NCI-H2081 treated with DMSO at 0.1 percent for 48 hours (cell line): Measurements from ENCODE around the gene PRDM15.

Source experiments
- DNase-seq: peaks from one replicate; lab custom pipeline; 2025; lab: John Stamatoyannopoulos, UW

PRDM15 gene

DNA sequence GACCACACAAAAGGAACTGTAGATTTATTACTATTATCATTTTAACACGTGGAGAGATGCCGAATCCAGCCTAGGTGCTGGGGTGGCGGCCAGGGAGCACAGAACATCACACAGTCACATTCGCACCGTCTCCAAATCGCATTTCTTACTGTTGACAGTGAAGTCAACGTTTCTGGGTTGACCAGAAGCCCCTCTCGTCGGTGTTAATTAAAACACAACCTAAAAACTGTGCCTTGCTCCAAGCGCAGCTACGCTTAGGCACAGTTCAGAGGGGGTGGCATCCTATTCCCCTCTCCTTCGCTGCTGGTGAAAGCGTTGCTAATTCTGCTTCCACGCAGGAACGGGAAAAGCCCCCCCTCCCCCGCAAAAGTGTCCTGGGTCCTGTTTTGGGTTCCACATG lies 116.4 kb downstream of the PRDM15 start:
- DNase-seq: no peak

DNA sequence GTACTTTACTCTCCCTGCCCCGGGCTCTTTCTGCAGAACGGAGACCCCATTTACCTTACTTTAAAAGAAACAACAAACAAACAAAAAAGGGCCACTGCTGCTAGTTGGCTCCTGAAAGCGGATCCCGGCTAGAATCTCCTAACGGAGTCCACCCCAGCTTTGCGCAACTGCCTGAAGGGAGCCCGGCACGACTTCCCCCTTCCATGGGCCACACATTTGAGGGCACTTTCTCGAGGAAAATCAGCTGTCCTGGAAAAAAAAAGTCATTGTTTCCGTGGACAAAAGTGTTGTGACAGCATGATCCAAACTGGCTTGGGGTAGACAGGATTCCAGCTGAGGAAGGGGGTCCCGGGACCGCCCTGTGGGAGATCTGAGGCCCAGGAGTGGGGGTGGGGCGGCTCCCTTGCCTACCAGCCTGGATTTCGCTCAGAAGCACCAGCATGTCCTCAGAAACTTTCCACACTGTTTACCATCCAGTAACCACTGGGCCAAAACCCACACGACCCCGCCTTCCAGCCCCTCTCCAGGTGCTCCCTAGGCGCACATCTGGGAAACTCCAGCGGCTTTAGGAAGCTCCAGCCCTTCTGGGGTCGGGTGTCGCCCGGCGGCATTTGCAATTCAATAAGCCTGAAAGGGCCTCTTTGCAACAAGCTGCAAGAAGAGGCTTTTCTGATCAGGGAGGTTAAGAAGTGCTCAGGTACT lies 117.1 kb downstream of the PRDM15 start:
- no peak for DNase-seq

DNA sequence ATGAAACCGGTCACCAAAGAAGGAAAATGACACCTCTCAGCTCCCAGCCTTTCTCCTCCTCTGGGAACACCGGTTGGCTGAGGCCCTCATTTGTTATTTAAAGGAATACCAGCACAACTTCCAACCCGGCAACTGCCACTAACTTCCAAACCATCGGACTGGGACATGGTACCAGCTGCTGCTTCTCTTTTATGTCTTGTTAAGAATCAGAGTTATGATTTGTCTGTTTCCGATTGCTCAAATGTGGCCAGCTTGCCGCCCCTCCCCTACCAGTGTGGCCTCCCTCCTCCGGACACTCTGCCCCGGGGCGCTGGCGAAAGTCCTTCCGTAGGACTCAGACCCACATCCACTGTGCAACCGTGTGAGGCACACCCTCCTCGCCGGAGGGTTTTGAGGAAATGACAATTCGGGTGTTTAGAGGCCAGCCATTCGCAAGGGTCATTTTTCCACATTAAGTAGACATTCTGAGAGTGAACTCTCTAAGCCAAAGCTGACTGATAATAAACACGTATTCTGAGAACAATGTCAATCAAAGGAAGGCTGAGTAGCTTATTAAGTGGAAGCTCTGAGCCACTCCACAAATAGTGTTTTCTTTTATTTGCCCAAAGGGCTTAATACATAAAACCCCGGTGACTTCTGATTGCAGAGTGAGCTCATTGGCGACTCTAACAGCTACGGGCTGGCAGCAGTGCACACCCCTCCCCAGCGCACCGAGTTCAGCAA lies 117.8 kb downstream of the PRDM15 start:
- no peak for DNase-seq

DNA sequence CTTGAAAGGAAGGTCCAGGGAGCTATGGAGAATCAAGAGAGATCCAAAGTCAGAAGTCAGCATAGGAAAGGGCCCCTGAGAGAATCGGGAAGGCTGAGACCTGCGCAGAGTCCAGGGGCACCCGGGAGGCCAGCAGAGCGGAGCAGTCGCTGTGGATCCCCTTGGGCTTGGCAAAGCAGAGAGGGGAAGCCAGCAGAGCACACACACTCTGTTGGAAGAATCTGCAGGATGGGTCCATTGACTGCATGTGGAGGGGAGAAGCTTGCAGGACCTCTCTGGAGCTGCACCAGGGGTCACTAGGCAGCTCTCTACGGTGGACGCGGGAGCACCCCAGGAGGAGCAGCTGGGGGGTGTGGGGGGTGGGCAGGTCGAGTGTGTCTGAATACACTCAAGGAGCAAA lies 118.7 kb downstream of the PRDM15 start:
- no peak for DNase-seq

DNA sequence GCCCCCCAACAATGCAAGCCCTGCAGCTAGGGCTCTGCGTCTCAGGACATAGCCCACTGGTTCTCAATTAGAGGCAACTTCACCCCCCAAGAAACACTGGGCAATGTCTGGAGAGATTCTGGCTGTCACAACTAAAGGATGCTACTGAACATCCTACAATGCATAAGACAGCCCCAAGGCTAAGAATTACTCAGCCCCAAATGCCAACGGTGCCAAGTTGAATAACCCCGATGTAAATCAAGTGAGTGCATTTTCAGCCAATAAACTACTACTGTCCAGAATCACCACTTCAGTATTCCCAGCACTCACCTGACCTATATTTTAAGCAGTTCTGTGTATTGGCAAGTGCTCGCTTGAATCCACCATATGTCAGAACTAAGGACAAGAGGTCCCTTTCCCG lies 119.2 kb downstream of the PRDM15 start:
- no peak for DNase-seq

DNA sequence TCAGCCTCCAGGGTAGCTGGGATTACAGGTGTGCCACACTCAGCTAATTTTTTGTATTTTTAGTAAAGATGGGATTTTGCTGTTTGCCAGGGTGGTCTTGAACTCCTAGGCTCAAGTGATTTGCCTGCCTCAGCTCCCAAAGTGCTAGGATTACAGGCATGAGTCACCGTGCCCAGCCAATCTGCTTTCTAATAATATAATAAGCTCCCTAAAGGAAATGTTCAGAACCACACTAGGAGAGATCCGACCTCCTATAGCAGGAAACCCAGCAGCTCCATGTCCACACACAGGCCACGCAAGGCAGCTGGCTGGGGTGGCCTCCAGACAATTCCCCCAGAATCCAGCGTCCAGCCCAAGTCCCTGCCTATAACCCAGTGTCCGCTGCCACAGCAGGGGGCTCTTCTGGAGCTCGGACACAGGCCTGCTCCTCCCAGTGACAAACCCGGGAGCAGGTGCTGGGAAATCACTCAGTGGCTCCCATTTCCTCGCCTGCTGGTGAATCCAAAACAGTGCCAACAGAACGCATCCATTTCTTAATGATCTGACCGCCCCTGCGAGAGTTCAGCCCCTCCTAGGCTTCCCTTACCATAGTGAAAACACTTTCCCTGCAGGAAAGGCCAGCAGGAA lies 119.8 kb downstream of the PRDM15 start:
- no peak for DNase-seq

DNA sequence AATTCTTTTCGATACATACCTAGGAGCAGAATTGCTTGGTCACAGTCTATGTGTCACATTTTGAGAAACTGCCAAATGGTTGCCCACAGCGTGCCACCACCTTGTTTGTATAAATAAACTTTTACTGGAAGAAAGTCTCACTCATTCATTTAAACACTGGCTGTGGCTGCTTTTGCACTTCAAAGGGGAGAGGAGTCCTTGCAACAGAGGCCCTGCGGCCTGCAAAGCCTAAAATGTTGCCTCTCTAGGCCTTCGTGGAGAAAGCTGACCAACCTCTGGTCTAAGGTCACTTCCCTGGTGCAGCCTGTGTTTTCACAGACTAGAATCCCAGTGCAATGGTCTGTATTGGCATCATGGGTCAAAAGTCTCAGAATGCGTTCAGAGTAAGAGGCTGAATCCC lies 120.6 kb downstream of the PRDM15 start:
- no peak for DNase-seq

DNA sequence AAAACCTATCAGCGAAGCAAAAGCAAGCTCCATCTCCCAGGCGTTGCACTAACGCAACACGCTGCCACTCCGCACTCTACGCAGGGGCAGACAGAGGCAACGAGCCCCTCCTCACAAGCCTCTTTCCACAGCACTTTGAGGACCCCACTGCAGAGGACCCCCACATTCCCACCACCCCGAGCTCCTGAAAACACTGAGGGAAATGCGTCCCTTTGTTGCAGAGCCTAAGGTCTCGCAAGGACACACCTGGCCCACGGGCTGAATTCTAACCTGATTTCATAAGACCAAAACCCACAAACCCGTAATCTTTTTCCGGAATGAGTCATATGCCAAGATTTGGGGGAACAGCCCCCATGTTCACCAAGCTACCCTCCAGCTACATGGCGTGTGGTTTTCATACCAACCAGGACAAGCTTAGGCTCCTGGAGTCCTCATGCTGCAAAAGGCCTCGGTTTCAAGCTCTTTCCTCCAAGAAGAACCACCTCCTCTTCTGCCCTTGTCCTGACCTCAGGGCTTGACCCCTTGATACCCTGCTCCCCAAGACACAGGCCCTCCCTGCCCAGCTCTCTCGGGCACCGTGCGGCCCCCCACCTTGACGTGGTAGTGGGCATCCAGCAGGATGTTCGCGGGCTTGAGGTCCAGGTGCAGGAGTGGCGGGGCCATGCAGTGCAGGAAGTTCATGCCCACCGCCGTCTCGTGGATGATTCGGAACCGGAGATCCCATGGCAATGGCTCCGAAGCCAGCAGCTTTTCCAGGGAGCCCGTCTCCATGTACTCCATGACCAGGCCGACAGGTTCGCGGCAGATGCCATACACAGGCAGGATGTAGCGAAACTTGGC lies 123.0 kb downstream of the PRDM15 start:
- no peak for DNase-seq

DNA sequence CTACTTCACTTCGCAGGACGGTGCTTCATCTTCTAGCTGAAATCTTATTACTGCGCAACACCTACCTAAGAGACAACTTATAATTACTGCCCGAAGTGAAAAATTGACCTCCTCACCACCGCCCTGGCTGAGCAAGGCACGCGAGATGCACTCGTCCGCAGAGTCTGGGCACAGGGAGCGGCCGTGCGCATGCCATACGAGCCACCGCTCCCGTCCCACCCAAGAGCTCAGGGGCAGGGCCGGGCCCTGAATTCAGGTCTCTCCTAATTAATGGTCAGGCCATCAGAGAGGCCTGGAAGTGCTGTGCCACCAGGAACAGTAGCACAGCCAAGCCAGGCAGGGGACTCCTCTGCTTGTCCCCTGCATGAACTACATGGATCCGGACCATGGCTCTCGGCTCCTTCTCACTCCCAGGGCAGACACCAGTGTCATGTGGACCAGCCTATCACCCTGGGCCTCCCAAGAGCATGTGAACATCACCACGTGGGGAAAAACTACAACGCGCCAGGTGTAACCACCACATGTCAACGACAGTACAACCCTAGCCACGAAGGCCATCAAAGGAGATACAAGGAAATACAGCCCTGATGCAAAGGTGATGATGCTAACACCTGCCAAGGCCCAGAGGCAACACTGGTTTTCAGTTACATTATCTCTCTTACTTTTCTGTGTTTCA lies 123.7 kb downstream of the PRDM15 start:
- no peak for DNase-seq

DNA sequence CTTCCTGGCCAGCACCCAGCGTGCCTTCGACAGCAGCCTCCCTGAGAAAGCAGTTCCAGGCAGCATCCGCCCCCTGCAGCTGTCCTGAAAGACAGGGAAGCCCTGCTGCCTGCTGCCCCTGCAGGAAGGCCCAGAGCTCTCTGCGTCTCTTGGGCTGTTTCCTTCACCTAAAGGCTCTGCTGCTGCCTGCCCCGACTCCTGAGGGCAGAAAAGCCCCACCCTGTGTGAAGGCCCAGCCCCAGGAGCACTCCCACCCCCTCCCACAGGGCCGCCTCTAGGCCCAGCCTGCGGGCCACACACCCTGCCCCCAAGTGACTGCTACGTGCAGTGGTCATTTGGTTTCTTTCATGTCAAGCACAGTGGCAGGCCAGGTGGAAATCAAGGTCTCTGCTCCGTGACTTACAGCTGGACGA lies 124.7 kb downstream of the PRDM15 start:
- no peak for DNase-seq

DNA sequence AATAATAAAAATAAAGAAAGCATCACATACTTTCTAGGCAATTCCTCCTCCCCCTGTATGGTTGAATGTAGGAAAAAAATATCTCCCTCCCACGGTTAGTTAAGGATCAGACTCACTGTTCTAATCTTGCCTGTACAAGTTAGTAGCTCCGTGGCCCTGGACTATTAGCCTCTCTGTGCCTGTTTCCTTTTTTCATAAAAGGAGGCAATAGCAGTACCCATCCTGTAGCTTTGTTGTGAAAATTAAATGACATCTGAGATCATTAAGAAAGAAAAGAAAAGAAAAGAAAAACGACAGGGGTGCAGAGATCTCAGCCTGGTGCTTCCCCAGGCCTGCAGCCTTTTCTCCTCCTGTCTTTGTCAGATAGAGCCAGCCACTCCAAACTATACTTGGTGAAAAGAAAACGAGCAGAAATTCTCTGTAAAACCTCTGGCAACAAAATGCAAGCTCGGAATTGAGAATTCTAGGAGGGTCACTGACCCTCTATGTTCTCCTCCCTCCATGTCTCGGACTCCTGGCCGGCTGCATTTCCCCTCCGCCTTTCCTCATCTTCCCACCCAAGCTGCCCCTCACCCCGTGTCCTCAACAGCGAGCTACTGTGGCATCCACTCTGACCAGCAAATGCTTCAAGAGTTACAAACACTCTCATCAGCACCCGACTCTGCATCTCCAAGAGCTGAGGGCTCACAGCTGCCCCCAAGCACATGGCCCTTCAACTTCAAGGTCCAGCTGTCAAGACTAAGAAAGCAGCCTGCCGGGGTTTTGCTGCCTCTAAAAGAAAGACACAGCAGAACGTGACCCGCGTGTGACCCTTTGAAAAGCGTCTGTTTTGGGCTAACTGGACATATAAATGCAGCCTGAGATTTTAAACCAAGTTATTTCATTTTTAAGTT lies 125.9 kb downstream of the PRDM15 start:
- DNase-seq: no peak

DNA sequence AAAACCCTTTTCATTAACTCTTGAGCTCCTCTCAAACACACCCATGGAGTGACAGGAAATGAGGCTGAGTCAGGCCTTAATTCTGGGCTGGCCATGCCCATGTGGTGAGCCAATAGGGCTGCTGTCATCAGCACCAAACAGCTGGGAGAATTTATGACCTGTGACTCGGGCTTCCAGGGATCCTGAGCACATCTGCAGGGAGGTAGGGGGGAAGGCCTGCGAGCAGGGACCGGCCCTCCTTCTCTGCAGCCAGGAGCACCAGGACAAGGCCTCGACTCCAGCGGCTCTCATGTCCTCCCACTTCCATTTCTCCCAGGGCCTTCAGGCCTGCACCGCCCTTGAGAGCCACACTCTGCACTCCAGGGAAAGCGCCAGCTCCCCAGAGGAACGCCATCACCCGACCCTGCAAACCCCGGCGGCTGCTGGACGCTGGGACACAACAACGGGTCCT lies 126.9 kb downstream of the PRDM15 start:
- DNase-seq: no peak

DNA sequence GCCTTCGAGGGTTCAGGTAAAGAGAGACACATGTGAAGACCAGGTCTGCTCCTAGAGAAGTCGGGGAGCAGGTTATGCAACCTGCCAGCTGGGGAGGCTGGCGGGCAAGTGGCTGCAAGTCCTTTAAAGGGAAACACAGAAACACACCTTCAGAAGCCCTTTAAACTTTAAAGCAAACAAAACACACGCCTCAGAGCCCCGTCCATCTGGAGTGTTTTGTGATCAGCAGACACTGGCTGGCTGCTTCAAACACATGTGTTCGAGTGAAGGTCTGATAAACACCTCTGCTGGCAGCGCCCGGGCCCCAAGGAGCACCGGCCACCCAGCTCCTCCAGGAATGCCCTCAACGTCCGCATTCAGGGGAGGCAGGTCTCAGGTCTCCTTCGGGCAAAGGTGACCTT lies 127.5 kb downstream of the PRDM15 start:
- DNase-seq: no peak

DNA sequence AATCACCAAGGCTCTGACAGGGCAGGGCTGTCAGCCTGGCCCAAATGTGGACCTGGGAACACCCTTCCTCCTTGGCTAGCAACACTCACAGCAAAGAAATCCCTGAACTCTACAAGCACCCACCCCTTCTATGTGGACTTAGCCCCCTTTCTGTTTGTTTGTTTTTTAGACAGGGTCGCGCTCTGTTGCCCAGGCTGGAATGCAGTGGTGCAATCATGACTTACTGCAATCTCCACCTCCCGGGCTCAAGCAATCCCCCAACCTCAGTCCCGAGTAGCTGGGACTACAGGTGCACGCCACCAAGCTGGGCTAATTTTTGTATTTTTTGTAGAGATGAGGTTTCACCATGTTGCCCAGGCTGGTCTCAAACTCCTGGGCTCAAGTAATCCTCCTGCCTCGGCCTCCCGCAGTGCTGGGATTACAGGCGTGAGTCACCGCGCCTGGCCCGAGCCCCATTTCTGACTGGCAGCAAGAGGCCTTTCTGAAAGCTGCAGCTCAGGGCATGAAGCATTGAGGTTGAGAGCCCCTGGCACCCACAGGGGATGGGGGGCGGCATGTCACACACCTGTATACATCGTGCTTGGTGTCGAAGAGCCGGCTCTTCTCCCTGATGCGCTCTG lies 128.5 kb downstream of the PRDM15 start:
- DNase-seq: no peak

DNA sequence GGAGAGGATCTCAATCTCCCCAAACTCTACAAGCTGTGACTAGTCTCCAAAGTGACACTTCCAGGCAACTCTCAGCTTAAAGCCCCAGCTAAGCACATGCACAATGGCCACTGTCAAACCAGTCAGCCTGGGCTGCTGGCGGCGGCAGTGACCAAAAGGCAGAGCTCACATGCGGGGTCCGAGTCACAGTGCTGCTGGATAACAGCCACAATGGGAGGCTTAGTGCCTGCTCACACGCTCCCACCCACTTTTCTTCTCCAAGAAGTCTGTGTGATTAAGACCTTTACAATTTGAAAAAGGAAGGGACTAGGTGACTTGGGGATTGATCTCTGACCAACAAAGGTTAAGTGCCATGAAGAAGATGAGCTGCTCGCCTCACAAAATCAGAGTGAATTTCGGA lies 129.1 kb downstream of the PRDM15 start:
- no peak for DNase-seq

DNA sequence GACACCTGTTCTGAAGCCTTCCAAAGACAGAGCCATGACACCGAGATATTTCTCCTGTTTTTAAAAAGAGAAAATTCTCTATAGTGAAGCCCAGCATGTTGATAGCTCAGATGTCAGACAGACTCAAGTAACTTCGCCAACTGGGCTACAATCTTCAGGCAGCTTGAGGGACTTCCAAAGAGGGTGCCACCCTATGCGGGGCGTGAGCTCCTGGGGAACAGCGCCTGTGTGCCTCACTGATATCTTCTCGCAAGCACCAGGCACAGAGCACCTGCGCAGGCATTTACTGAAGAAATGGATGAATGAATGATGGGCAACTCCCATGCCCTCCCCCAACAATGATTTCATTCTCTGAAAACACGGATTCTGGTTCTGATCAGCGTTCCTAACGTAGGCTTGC lies 129.9 kb downstream of the PRDM15 start:
- no peak for DNase-seq
